Fibroblast of mammary gland (primary cell): ENCODE results near the gene ATP2C1.

ENCODE experiments used
- DNase-seq: peaks from one replicate; pipeline ENCODE4 v3.0.0-alpha.2; 2010; ENCODE audit warnings: low read depth
- H3K4me3 ChIP-seq: 2 replicates; pipeline ENCODE4 v1.5.1; 2011; ENCODE audit warnings: low read depth, mild to moderate bottlenecking, low read length, moderate library complexity; ENCODE audit not compliant: control insufficient read depth
- CTCF ChIP-seq: conservative IDR thresholded peaks from 2 replicates; pipeline ENCODE4 v1.5.1; 2011; ENCODE audit warnings: low read depth, low read length, inconsistent platforms; ENCODE audit not compliant: control insufficient read depth, insufficient read depth

ATP2C1 gene

GRCh38 chr3:131007256-131007655 is 113.4 kb downstream of the ATP2C1 start:
- no peak overlapping the region for H3K4me3 ChIP-seq
- DNase-seq, result no peak
- TF ChIP-seq CTCF, result no peak

- no peak overlapping the region for H3K4me3 ChIP-seq
- no peak for TF ChIP-seq CTCF
- peak; percentile 12 for DNase-seq
These were observed 113.9 kb downstream of the ATP2C1 start for GRCh38 chr3:131007782-131008181.

GRCh38 chr3:131008326-131008725 is 114.4 kb downstream of the ATP2C1 start:
- no peak for DNase-seq
- no peak for TF ChIP-seq CTCF

GRCh38 chr3:131009698-131010097 is 115.8 kb downstream of the ATP2C1 start:
- no peak overlapping the region for H3K4me3 ChIP-seq

More at GRCh38 chr3:131008326-131008725, 114.4 kb downstream of the ATP2C1 start:
- H3K4me3 ChIP-seq, result no peak overlapping the region

GRCh38 chr3:131018970-131019369 is 125.1 kb downstream of the ATP2C1 start:
- DNase-seq, result no peak
- TF ChIP-seq CTCF, result no peak

More at GRCh38 chr3:131009698-131010097, 115.8 kb downstream of the ATP2C1 start:
- DNase-seq, result no peak
- TF ChIP-seq CTCF, result no peak

GRCh38 chr3:131020122-131020693 is 126.3 kb downstream of the ATP2C1 start:
- TF ChIP-seq CTCF, result no peak
- H3K4me3 ChIP-seq, result no peak overlapping the region
- no peak for DNase-seq

More at GRCh38 chr3:131018970-131019369, 125.1 kb downstream of the ATP2C1 start:
- no peak overlapping the region for H3K4me3 ChIP-seq

- TF ChIP-seq CTCF, result no peak
- no peak for DNase-seq
- peak overlapping the region; percentile 83 for H3K4me3 ChIP-seq
These were observed 131.7 kb downstream of the ATP2C1 start for GRCh38 chr3:131025539-131025938.
